ENCODE data around the gene CELA2A. TPM values are rescaled to one million over a fixed set of nuclear protein-coding genes. Genes with fewer than 3 reads are reported as not detected.

CELA2A gene
- total RNA-seq, 4 donors from 2014 or later: not detected

DNA sequence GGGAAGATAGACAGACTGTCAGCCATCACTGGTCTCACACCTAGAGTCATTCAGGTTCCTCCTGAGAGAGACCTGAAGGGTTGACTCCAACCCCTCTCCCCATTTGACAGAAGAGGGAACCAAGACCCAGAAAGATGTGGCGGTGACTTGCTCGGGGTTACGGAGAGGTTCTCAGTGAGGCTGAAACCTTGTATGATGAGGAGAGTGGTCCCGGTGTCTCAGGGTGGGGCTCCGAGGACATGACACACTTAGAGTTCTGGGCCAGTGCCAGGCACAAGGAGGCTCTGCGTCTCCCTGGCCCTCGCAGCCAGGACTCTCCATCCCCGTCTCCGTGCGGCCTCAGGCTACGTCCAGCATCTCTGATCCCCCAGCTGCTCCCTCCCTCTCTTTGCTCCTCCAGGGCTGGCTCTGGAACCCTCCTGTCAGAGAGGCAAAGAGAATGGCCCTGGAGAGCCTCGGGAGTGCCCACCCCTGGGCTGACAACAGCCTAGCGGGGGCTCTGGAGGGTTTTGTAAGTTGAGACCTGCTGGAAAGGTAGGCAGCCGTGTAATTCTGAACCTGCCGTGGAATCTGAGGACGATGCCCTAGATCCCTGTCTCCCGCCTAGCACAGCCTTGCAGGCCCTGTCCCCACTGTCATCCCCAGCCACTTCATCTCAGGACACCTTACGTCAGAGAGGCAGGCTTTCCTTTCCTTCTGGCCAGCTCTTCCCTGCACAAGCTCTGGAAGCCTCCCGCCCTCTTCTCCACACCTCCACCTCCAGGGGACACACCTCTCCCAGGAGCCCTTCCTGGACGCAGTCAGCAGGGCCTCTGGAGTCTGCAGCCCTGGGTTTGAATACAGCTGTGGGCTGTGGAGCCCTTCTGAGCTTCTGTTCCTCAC lies 42.7 kb upstream of the CELA2A start:
- H3K4me3 ChIP-seq (replicated peaks in 1 of 3): no peak overlapping the region
- TF ChIP-seq CTCF (IDR thresholded peaks at IDR 0.05) (no peak), POLR2A (IDR thresholded peaks at IDR 0.05) (no peak)
- DNase-seq: no peak
- H3K9me3 ChIP-seq: no peaks in the 10 kb centered on the region
- peak overlapping the region in 2 of 3 donors; percentile 67 to 88 for H3K27ac ChIP-seq
- intact Hi-C loops (cut with DNase I): no loop called here
- 90 to 95% methylated on average over 20 of the region's 20 CpGs for WGBS, 2 donors
- no peaks in the 10 kb centered on the region for H3K27me3 ChIP-seq
- H3K4me1 ChIP-seq: peaks cover 47 to 76% of the 10 kb centered on the region in 2 donors
- H3K36me3 ChIP-seq: no peaks in the 10 kb centered on the region

DNA sequence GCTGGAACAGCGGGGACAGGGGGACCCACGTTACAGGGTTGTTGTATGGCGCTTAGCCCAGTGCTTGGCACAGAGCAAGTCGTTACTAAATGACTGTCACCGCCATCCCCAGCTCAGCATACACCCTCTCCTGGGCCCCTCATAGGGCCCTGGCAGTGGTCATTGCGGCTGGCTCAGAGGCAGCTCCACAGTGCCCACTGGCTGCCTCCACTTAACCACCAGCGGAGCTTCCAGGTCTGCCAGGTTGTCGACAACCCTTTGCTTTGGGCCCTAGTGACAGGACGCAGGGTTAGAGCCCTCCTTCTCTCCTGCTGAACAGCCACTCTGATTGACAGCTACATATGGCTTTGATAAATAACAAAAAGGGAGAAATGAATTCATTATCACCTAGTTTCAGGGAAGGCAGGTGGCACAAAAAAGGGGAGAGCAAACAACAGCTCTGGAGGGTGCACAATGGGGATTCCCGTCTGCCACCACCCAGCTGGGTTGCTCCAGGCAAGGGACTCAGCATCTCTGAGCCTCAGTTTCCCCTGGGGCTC lies 42.0 kb upstream of the CELA2A start:
- Histone ChIP-seq H3K36me3 (no peaks in the 10 kb centered on the region), H3K4me1 (peaks cover 47 to 78% of the 10 kb centered on the region in 2 donors), H3K4me3 (replicated peaks in 1 of 3) (no peak overlapping the region), H3K27ac (no peak overlapping the region), H3K9me3 (no peaks in the 10 kb centered on the region), H3K27me3 (no peaks in the 10 kb centered on the region)
- intact Hi-C loops (cut with DNase I): no loop called here
- no peak for DNase-seq
- 92 to 97% methylated on average over 7 to 10 of the region's 10 CpGs for WGBS, 2 donors
- TF ChIP-seq POLR2A (IDR thresholded peaks at IDR 0.05) (no peak), CTCF (IDR thresholded peaks at IDR 0.05) (no peak)

DNA sequence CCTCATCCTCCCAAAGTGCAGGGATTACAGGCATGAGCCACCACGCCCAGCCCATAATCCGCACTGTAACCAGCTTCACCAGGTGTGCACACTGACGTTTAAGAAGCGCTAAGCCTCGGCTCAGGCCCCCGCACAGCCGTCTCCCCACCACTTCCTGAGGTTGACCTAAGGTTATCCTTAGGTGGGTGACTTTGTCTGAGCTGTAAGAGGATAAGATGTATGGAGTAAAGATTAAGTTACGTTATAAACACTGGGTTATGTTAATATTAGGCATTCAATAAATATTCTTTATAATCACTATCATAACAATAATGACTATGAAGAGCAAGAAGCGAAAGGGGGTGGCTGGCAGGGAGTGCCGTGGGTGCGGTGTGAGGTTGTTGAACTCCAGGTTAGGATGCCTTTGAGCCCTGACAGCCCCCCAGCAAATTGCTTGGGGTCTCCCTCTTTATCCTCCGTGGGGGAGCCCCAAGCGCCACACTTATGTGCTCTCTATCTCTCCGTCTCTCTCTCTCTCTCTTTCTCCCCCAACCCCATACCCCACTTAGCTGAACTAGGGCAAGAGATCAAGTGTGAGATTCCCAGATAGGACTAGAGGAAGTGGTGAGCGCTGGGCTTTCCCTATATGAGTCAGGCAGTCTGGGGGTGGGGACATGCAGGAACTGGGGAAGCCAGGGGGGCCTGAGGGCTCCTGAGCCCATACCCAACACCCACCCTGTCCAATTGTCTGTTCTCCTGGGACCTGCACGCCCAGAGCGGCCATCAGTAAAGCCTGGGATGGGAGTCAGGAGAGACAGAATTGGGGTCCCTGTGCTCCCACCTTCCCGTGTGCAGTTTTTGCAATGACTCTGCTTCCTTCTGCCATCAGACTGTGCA lies 39.2 kb upstream of the CELA2A start:
- Histone ChIP-seq H3K36me3 (no peaks in the 10 kb centered on the region), H3K4me1 (peaks cover 26 to 65% of the 10 kb centered on the region in 2 donors), H3K4me3 (replicated peaks in 1 of 3) (no peak overlapping the region), H3K27ac (peak overlapping the region; percentile 81 to 90 (median 86)), H3K9me3 (no peaks in the 10 kb centered on the region), H3K27me3 (no peaks in the 10 kb centered on the region)
- no peak for DNase-seq
- intact Hi-C loops (cut with DNase I): no loop called here
- WGBS, 2 donors: 81 to 82% methylated on average over 18 of the region's 18 CpGs
- TF ChIP-seq CTCF (IDR thresholded peaks at IDR 0.05) (no peak), POLR2A (IDR thresholded peaks at IDR 0.05) (no peak)

GRCh38 chr1:15418806-15419515 lies 37.6 kb upstream of the CELA2A start:
- H3K9me3 ChIP-seq: no peaks in the 10 kb centered on the region
- H3K27me3 ChIP-seq: no peaks in the 10 kb centered on the region
- no peak overlapping the region for H3K4me3 ChIP-seq (replicated peaks in 1 of 3)
- WGBS, 2 donors: 53 to 56% methylated on average over 13 to 15 of the region's 18 CpGs
- H3K36me3 ChIP-seq: no peaks in the 10 kb centered on the region
- peak; percentile 83 to 92 for DNase-seq
- TF ChIP-seq CTCF (IDR thresholded peaks at IDR 0.05) (no peak), POLR2A (IDR thresholded peaks at IDR 0.05) (no peak)
- peak overlapping the region; percentile 14 to 63 (median 31) for H3K27ac ChIP-seq
- intact Hi-C loops (cut with DNase I): no loop called here
- peaks cover 15 to 55% of the 10 kb centered on the region in 2 donors for H3K4me1 ChIP-seq
